Stimulated activated CD8-positive, alpha-beta memory T cell treated with anti-CD3 and anti-CD28 coated beads, Interleukin-15, amount 100 ng/mL, for 4 hours (primary cell): Measurements from ENCODE around the gene INTS15.
"Not testable (repeated sequence)": the region's sequence is repeated elsewhere in the genome, so short reads cannot be mapped to it uniquely, and the experiment has no call there.

Experiments used
- DNase-seq, 2 donors: peaks; one replicate each; pipeline ENCODE4 v3.0.0-alpha.2; 2020; ENCODE audit warnings: low read depth in 2 of 2

INTS15 gene

GRCh38 chr7:6577369-6578113, 12.3 kb upstream of the INTS15 start, which contains the start of gene ZDHHC4:
TSS of gene ZDHHC4 (plus strand) at chr7:6577454. CDS start at chr7:6580562, 3,108 bp downstream.
- DNase-seq = peak; percentile 70 to 79

- no peak for DNase-seq
Measured at GRCh38 chr7:6578114-6579084, 11.4 kb upstream of the INTS15 start.

GRCh38 chr7:6579446-6579845, 10.4 kb upstream of the INTS15 start:
- no peak for DNase-seq

DNA sequence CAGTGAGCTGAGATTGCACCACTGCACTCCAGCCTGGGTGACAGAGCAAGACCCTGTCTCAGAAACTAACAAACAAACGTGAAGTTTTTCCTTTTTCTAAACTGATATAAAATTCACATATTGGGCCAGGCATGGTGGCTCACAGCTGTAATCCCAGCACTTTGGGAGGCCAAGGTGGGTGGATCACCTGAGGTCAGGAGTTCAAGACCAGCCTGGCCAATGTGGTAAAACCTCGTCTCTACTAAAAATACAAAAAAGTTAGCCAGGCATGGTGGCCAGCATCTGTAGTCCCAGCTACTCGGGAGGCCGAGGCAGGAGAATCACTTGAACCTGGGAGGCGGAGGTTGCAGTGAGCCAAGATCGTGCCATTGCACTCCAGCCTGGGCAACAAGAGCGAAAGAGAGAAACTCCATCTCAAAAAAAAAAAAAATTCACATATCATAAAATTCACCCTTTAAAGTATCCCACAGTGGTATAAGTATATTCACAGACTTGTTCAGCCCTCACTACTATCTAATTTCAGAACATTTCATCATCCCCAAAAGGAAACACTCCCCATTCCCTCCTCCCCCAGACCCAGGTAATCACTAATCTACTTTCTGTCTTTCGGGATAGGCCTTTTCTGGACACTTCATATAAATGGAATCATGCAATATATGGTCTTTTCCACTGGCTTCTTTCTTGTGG, 3.9 kb upstream of the INTS15 start:
- not testable (repeated sequence) for DNase-seq

DNA sequence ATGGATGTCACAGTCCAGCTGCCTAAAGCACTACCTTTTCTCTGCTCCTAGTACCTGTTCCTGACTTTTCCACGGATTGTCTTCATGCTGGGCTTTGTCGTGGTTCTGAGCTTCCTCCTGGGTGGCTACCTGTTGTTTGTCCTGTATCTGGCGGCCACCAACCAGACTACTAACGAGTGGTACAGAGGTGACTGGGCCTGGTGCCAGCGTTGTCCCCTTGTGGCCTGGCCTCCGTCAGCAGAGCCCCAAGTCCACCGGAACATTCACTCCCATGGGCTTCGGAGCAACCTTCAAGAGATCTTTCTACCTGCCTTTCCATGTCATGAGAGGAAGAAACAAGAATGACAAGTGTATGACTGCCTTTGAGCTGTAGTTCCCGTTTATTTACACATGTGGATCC, 1.3 kb upstream of the INTS15 start:
- no peak for DNase-seq

- DNase-seq = no peak
Measured at GRCh38 chr7:6589151-6589828, 531 bp upstream of the INTS15 start.

GRCh38 chr7:6590645-6591110, 857 bp downstream of the INTS15 start:
- DNase-seq = no peak

DNA sequence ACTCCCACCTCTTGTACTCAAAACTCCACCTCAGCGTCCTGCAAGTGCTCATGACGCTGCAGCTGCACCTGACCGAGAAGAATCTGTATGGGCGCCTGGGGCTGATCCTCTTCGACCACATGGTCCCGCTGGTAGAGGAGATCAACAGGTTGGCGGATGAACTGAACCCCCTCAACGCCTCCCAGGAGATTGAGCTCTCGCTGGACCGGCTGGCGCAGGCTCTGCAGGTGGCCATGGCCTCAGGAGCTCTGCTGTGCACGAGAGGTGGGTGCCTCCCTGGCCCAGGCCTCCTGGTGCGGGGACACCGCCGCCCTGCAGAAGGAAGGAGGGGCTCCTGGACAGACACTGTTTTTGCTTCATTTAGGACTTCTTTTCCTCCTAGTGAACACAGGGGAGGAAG, 10.3 kb downstream of the INTS15 start:
- no peak for DNase-seq

- DNase-seq = no peak
Measured at GRCh38 chr7:6604458-6604857, 14.6 kb downstream of the INTS15 start.

- DNase-seq = no peak
Measured at GRCh38 chr7:6606866-6607583, 17.2 kb downstream of the INTS15 start.

DNA sequence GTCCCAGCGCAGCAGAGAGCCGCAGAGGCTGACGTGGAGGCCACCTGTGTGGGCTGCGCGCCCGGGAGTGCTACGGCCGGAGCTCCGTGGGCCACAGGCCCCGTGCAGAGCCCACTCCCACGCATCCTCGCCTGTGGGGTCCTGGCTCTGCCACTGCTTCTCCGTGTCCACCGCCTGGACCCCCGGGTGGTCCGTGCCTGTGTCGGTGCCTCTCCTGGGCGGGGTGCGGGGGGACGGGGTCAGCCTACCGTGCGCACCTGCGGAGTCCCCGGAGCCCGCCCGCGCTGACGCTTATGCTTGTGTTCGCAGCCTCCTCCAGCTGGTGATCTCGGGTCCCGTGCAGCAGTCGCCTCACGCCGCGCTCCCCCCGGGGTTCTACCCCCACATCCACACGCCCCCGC, 17.8 kb downstream of the INTS15 start:
- no peak for DNase-seq

GRCh38 chr7:6608081-6608480, 18.3 kb downstream of the INTS15 start:
- DNase-seq = no peak

DNA sequence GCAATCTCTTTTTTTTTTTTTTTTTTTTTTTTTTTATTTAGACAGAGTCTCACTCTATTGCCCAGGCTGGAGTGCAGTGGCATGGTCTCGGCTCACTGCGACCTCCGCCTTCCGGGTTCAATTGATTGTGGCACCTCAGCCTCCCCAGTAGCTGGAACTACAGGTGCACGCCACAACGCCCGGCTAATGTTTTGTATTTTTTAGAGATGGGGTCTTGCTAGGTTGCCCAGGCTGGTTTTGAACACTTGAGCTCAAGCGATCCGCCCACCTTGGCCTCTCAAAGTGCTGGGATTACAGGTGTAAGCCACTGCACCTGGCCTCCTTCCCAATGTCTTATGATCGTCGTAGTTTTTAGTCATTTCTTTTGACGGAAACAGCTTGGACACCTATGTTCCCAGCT, 19.0 kb downstream of the INTS15 start:
- no peak for DNase-seq

- DNase-seq = no peak
Measured at GRCh38 chr7:6612819-6613218, 23.0 kb downstream of the INTS15 start.

DNA sequence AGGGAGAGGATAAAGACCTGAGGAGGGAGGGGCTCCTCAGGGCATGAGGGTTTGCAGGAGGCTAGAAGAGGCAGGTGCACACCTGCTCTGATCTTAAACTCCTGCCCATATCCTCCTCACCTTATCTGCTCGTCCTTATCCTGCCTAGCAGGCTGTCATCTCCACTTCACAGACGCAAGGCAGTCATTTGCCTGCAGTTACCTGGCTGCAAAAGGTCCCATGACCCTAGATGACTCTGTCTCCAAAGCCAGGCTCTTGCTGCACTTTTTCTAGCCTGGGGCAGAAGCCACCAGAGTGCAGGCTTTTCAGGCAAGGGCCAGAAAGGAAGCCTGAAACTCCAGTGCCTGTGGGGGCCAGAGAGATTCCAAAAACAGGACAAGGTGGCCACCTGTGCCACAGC, 23.9 kb downstream of the INTS15 start:
- DNase-seq = no peak

DNA sequence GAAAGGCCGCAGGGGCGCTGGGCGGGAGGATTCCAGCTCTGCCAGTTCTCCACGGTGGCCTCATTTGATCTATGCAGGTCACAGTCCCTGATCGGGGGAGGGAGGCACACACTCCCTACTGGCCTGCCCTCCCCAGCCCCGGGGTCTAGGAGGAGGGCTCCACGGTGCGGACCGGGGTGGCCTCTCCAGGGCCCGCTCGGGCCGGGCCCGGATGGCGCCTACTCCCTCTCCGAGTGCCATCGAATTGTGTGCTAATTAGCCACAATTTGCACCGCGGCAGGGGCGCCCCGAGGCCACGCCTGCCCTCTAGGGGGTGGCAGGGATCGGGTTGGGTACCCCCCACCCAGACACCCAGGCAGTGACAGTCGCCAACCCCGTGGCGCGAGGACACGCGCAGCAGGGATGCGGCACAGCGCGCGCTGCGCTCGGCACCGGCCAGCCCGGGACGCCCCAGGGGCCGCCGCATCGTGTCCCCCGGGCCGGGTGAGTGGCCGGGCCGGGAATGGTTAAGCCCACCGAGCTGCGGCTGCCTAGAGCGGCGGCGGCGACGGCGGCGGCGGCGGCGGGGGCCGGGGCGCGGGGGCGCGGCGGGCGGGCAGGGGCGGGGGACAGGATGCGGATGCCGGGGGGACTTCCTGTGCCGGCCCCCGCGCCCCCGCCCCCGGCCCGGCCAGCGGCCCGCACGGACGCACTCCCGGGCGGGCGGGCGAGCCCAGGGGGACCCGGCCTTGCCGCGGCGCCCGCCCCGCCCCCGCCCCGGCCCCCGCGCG, 25.3 kb downstream of the INTS15 start, which contains the start of gene ZNF853:
TSS of gene ZNF853 (plus strand) at position 658 of the 770 bp plus-strand sequence. CDS start 565 bp downstream, outside the sequence.
- no peak for DNase-seq

DNA sequence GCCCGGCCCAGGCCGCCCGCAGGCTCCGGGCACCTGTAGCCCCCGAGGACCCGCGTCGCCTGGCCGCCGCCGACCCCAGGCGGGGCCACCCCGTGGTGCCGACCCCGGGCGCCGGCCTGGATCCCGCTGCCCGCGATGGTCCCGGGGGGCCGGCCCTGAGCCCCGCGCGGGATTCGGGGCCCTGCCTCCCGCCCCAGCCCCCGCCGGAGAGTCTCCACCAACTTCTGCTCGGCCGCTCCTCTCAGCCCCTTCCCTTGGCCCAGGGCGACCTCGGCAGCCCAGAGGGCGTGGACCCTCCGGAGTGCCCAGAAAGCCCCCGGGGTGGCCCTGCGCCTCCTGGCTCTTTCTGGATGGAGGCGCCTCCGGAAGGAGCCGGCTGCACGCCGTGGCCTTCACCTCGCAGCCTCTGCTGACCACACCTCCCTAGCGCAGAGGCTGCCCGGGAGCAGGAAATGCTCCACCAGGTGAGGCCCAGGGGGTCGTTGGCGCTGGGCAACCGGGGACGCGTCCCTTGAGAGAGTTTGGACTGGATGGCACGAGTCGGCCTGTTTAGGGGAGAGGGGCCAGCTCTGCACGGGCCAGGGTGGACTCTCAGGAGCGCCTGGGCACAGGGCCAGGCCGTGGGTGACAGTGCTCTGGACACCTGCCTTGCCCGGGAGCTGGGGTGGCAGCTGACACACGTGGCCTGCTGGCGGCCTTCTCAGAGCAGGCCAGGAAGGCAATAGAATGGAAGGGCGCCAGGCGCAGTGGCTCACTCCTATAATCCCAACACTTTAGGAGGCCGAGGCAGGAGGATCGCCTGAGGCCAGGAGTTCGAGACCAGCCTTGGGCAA, 26.1 kb downstream of the INTS15 start:
- DNase-seq = no peak

GRCh38 chr7:6616854-6617643, 27.2 kb downstream of the INTS15 start:
- no peak for DNase-seq
